Uterus (tissue), 4 donors: ENCODE results near the gene CHMP6. TPM values are rescaled to one million over a fixed set of nuclear protein-coding genes. Genes with fewer than 3 reads are reported as not detected.
A peak's percentile ranks its signal among the peaks of the same experiment; 100 is the strongest.

Source experiments
- DNase-seq, 2 donors: peaks; one replicate each; pipeline ENCODE4 v3.0.0-alpha.2; 2019 to 2020
- H3K27ac ChIP-seq, 2 donors: fragments of 200-600 bp; sonication (generic); 1 replicate in 1 of 2; 2 replicates in 1 of 2; pipeline ENCODE4 v1.5.1; 2016 to 2018
- H3K27me3 ChIP-seq, 2 donors: fragments of 200-600 bp; sonication (generic); one replicate each; pipeline ENCODE4 v1.5.1; 2018 to 2019; ENCODE audit warnings: control low read depth in 1 of 2
- H3K36me3 ChIP-seq, 2 donors: fragments of 200-600 bp; sonication (generic); one replicate each; pipeline ENCODE4 v1.5.1; 2019; ENCODE audit warnings: control low read depth in 1 of 2
- H3K4me1 ChIP-seq, 2 donors: fragments of 200-600 bp; sonication (generic); one replicate each; pipeline ENCODE4 v1.5.1; 2018 to 2019; ENCODE audit warnings: control low read depth in 1 of 2
- H3K4me3 ChIP-seq, 2 donors: fragments of 200-600 bp; sonication (generic); 1 replicate in 1 of 2; 2 replicates in 1 of 2; pipeline ENCODE4 v1.5.1; 2018 to 2019; ENCODE audit warnings: mild to moderate bottlenecking in 1 of 2
- H3K9me3 ChIP-seq, 2 donors: fragments of 200-600 bp; sonication (generic); one replicate each; pipeline ENCODE4 v1.5.1; 2019; ENCODE audit warnings: control low read depth in 1 of 2
- POLR2A ChIP-seq, 2 donors: fragments of 450-650 bp; IDR thresholded peaks; one replicate each; pipeline ENCODE4 v1.6.1; 2016; ENCODE audit warnings: antibody characterized with exemption in 2 of 2, mild to moderate bottlenecking in 1 of 2, moderate library complexity in 1 of 2
- intact Hi-C: fragments of 100-400 bp; cut with DNase I; formaldehyde crosslinking; loops from one replicate; pipeline ENCODE4 v1.15.1; 2023; ENCODE audit warnings: low total_unique reads
- total RNA-seq, 4 donors: library from RNA; depleted of rRNA in 3 of 4; stranded (reverse); fragments of >200 nt in 3 of 4; gene quantifications; one replicate each; pipeline versions ENCODE4 v1.1.0 to v1.2.4, GENCODE V29; 2014 to 2023
- TF ChIP-seq, protein P1 (sequence below), 4 experiments: fragments of 200-600 bp in 2 of 4; fragments of 450-650 bp in 2 of 4; sonication (generic) in 2 of 4; IDR thresholded peaks; one replicate each; pipeline ENCODE4 v1.5.1; 2016 to 2019; ENCODE audit warnings: antibody characterized with exemption in 4 of 4, mild to moderate bottlenecking in 2 of 4, moderate library complexity in 1 of 4
- donor health status: DM: yes; HTN: yes; CAD: no.

Gene CHMP6
- total RNA-seq, 4 donors from 2014 or later: 3.6 to 33.2 (median 19.8) TPM

DNA sequence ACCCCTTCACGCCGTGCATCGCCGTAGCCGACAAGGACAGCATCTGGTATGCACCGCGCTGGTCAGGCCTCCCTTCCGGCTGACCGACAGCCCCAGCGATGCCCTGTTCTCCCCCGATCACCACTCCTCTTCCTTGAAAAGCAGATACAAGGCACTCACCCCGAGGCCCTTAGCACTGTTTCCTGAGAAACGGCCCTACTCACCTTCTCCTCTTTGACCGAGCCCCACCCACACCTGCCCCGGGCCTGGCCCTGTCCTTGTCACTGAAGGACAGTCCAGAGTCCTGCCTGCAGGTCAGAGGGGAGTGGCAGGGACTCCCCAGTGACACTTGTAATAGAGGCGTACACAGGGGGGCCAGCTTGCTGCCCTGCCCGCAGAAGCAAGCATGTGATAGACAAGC is 45.9 kb upstream of the CHMP6 start:
- no peaks in the 10 kb centered on the region for H3K36me3 ChIP-seq
- H3K4me3 ChIP-seq: no peak overlapping the region
- no peaks in the 10 kb centered on the region for H3K27me3 ChIP-seq
- no peak overlapping the region for H3K27ac ChIP-seq
- H3K9me3 ChIP-seq: no peaks in the 10 kb centered on the region
- no peak for TF ChIP-seq POLR2A (IDR thresholded peaks at IDR 0.05)
- TF ChIP-seq, protein P1, sequence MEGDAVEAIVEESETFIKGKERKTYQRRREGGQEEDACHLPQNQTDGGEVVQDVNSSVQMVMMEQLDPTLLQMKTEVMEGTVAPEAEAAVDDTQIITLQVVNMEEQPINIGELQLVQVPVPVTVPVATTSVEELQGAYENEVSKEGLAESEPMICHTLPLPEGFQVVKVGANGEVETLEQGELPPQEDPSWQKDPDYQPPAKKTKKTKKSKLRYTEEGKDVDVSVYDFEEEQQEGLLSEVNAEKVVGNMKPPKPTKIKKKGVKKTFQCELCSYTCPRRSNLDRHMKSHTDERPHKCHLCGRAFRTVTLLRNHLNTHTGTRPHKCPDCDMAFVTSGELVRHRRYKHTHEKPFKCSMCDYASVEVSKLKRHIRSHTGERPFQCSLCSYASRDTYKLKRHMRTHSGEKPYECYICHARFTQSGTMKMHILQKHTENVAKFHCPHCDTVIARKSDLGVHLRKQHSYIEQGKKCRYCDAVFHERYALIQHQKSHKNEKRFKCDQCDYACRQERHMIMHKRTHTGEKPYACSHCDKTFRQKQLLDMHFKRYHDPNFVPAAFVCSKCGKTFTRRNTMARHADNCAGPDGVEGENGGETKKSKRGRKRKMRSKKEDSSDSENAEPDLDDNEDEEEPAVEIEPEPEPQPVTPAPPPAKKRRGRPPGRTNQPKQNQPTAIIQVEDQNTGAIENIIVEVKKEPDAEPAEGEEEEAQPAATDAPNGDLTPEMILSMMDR (IDR thresholded peaks at IDR 0.05): no peak
- peaks cover 0 to 4% of the 10 kb centered on the region in 2 donors for H3K4me1 ChIP-seq
- intact Hi-C loops: no loop called here
- peak; percentile 10 to 11 for DNase-seq

DNA sequence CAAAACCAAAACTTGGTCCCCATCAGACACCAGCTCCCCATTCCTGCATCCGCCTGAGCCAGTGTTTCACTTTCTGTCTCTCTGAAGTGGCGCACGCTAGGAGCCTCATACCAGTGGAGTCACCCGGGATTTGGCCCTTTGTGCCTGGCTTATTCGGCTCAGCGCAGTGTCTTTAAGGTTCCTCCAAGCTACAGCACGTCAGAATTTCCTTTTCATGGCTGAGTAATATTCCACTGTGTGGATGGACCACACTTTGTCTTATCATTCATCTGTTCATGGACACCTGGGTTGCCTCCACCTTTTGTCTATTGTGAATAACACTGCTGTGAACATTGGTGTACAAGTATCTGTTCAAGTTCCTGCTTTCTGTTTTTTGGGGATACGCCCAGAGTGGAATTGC is 45.2 kb upstream of the CHMP6 start:
- Histone ChIP-seq H3K4me1 (peaks cover 0 to 4% of the 10 kb centered on the region in 2 donors), H3K36me3 (no peaks in the 10 kb centered on the region), H3K9me3 (no peaks in the 10 kb centered on the region), H3K4me3 (no peak overlapping the region), H3K27me3 (no peaks in the 10 kb centered on the region), H3K27ac (no peak overlapping the region)
- peak; percentile 6 to 7 for DNase-seq
- TF ChIP-seq POLR2A (IDR thresholded peaks at IDR 0.05): no peak
- TF ChIP-seq, protein P1 (IDR thresholded peaks at IDR 0.05): no peak
- intact Hi-C loops: no loop called here

DNA sequence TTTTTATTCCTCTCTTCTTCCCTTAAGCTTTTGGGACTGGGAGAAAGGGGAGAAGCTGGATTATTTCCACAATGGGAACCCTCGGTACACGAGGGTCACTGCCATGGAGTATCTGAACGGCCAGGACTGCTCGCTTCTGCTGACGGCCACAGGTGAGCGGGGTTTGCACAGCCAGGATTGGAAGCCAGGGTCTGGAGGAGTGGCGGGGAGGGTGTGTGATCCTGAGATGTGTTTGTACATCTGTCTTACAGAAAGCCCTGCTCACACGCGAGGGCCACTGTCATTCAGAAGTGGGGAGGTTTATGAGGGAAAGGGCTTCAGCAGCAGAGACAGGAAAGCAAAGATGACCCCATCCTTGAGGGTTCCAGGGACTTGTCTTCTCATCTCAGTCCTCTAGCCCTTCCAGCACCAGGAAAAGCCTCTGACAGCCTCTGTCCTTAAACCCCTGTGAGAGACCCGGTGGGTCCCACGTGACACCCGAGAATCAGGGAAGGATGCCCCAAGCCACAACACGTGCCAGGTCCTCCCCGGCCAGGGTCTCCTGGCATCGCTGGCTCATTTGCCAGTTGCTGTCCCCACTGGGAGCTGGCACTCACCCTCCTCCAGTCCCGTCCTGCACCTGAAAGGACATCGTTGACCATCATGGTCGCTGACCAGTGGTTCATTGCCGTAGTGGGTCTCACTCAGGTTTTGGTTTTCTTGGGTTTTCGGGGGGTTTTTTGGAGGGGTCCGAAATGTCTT is 44.3 kb upstream of the CHMP6 start:
- Histone ChIP-seq H3K9me3 (no peaks in the 10 kb centered on the region), H3K27ac (no peak overlapping the region), H3K27me3 (no peaks in the 10 kb centered on the region), H3K36me3 (no peaks in the 10 kb centered on the region), H3K4me1 (no peaks in the 10 kb centered on the region), H3K4me3 (no peak overlapping the region)
- intact Hi-C loops: no loop called here
- DNase-seq: peak; percentile 7 to 14
- TF ChIP-seq, protein P1 (IDR thresholded peaks at IDR 0.05): no peak
- no peak for TF ChIP-seq POLR2A (IDR thresholded peaks at IDR 0.05)

DNA sequence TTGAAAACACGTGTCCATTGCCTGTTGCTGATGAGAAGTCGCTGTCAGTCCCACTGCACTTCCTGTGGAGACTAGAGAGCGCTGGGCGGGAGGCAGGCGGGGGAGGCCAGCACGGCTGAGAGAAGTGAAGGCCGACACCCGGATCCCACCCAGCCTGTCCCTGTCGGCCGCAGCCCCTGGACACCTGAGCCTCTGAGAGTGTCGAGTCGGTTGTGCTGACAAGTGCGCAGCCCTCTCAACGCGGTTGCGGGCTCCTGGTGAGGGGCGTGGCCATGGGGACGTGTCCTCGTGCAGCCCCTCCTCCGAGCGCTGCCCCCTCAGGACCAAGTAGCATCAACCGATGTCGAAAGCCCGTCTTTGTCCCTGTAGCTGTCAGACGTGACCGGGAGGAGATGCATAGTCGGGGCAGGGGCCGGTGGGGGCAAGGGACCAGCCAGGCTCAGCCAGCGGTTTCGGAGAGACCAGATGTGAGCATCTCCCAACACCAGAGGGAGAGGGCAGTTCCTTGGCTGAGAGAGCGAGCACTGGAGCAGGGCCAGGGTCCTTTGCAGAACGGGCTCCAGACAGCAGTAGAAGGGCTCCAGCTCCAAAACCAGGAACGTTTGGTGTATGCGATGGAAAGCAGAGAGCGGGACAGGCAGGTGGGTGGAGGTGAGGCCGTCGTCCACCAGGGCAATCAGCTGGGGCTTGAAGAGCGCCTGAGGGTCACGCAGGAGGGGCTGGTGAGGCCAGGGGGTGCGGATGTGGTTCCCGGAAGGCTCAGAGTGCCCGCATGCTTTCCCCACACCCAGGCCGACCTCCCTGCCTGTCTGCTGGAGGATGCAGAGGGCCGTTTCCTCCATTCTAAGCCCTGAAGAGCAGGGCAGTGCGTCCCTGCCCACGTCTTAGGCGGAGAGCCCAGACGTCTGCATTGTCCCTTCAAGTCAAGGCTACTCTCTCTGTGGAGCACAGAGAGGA is 43.3 kb upstream of the CHMP6 start:
- H3K27me3 ChIP-seq: no peaks in the 10 kb centered on the region
- intact Hi-C loops: no loop called here
- DNase-seq: peak; percentile 14 to 19
- H3K4me3 ChIP-seq: no peak overlapping the region
- H3K36me3 ChIP-seq: no peaks in the 10 kb centered on the region
- no peak overlapping the region for H3K27ac ChIP-seq
- TF ChIP-seq, protein P1 (IDR thresholded peaks at IDR 0.05): no peak
- no peak for TF ChIP-seq POLR2A (IDR thresholded peaks at IDR 0.05)
- no peaks in the 10 kb centered on the region for H3K9me3 ChIP-seq
- H3K4me1 ChIP-seq: no peaks in the 10 kb centered on the region
